Thoracic aorta (tissue), 2 donors: ENCODE results near the gene C1QTNF7. TPM values are rescaled to one million over a fixed set of nuclear protein-coding genes. Genes with fewer than 3 reads are reported as not detected.

Source experiments
- ATAC-seq: fragments of 150-250 bp; one replicate; pipeline ENCODE4 v1.8.0; 2017; ENCODE audit warnings: low read depth; ENCODE audit not compliant: insufficient number of reproducible peaks, low FRiP score
- DNase-seq: peaks from one replicate; pipeline ENCODE4 v3.0.0-alpha.2; 2020; ENCODE audit warnings: low spot score
- H3K27ac ChIP-seq, 2 donors: fragments of 200-600 bp; sonication (generic); 1 replicate in 1 of 2; 2 replicates in 1 of 2; pipeline ENCODE4 v1.5.1; 2016; ENCODE audit warnings: mild to moderate bottlenecking in 2 of 2, moderate library complexity in 2 of 2
- H3K27me3 ChIP-seq: fragments of 200-600 bp; sonication (generic); replicated peaks from 2 replicates; pipeline ENCODE4 v1.6.0; 2016; ENCODE audit warnings: mild to moderate bottlenecking; ENCODE audit not compliant: insufficient read depth
- H3K36me3 ChIP-seq: fragments of 200-600 bp; sonication (generic); one replicate; pipeline ENCODE4 v1.5.1; 2016
- H3K4me1 ChIP-seq, 2 donors: fragments of 200-600 bp; sonication (generic); 1 replicate in 1 of 2; 2 replicates in 1 of 2; pipeline versions ENCODE4 v1.5.1 to v1.6.0; 2016; ENCODE audit warnings: low read depth in 2 of 2, mild to moderate bottlenecking in 1 of 2; ENCODE audit not compliant: control insufficient read depth in 1 of 2
- H3K4me3 ChIP-seq: fragments of 200-600 bp; sonication (generic); 2 replicates; pipeline ENCODE4 v1.5.1; 2016; ENCODE audit warnings: mild to moderate bottlenecking
- H3K9me3 ChIP-seq: fragments of 200-600 bp; sonication (generic); 2 replicates; pipeline ENCODE4 v1.5.1; 2016
- total RNA-seq, 2 donors: library from RNA; depleted of rRNA; stranded (reverse); fragments of >200 nt; gene quantifications; one replicate each; pipeline versions ENCODE4 v1.1.0 to v1.2.3, GENCODE V29; 2016
- TF ChIP-seq, protein P1 (sequence below): fragments of 200-600 bp; sonication (generic); IDR thresholded peaks from one replicate; pipeline ENCODE4 v1.5.1; 2019; ENCODE audit warnings: antibody characterized with exemption

C1QTNF7 gene
- total RNA-seq, 2 donors from 2014 or later, result 18.2 to 24.0 TPM

DNA sequence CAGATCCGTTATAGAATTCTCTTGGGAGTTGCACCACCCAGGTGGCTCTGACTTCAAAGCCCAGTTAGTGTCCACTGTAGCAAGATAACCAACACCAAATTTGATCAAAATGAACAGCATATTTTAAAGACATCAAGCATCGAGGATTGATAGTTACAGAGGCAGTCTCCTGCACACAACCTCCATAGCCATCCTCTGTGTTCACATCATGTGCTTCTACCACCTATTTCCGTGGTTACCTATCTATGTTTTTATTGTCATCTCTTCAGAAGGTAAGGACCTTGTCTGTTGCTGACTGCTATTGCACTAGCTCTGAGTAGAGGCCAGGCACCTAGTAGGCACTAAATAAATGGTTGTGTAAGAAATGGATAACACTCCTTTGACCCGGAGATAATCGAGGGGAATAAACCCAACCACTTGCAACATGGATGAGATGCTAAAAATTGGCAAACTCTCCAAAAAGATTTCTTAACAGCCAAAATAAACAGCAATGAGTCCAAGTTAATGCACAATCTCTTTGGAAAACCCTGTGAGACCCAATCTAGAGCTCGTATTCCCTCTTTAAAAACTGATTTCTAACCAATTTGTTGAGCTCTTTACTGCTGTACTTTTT, 14.7 kb upstream of the C1QTNF7 start:
- H3K27me3 ChIP-seq, result no peaks in the 10 kb centered on the region
- H3K4me3 ChIP-seq, result no peak overlapping the region
- peaks cover 57 to 82% of the 10 kb centered on the region in 2 donors for H3K4me1 ChIP-seq
- H3K9me3 ChIP-seq, result no peaks in the 10 kb centered on the region
- H3K36me3 ChIP-seq, result no peaks in the 10 kb centered on the region
- H3K27ac ChIP-seq, result peak overlapping the region; percentile 49 to 78
- DNase-seq (no peak), ATAC-seq (no peak)
- TF ChIP-seq, protein P1, sequence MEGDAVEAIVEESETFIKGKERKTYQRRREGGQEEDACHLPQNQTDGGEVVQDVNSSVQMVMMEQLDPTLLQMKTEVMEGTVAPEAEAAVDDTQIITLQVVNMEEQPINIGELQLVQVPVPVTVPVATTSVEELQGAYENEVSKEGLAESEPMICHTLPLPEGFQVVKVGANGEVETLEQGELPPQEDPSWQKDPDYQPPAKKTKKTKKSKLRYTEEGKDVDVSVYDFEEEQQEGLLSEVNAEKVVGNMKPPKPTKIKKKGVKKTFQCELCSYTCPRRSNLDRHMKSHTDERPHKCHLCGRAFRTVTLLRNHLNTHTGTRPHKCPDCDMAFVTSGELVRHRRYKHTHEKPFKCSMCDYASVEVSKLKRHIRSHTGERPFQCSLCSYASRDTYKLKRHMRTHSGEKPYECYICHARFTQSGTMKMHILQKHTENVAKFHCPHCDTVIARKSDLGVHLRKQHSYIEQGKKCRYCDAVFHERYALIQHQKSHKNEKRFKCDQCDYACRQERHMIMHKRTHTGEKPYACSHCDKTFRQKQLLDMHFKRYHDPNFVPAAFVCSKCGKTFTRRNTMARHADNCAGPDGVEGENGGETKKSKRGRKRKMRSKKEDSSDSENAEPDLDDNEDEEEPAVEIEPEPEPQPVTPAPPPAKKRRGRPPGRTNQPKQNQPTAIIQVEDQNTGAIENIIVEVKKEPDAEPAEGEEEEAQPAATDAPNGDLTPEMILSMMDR, result no peak

DNA sequence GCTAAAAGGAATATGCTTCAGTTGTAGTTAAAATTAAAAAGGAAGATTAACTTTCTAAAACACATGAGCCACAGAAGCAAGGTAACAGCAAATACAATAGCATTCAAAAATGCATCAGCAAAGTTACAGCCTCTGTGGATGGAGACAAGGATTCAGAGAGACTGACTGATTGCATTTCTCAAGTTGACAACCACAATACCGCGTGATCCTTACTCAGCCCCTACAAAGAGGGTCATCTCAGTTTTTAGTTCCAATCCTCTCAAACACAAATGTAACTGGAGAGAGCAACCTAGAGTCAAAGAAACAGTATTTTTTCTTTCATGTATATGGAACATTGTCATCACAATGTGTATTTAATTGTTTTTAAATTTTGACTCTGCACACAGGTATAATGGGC, 14.2 kb upstream of the C1QTNF7 start:
- no peaks in the 10 kb centered on the region for H3K9me3 ChIP-seq
- H3K27ac ChIP-seq, result peak overlapping the region; percentile 49 to 78
- H3K36me3 ChIP-seq, result no peaks in the 10 kb centered on the region
- no peaks in the 10 kb centered on the region for H3K27me3 ChIP-seq
- ATAC-seq (no peak), DNase-seq (no peak)
- TF ChIP-seq, protein P1, result no peak
- H3K4me3 ChIP-seq, result no peak overlapping the region
- H3K4me1 ChIP-seq, result peaks cover 61 to 88% of the 10 kb centered on the region in 2 donors

- ATAC-seq (peak; percentile 86), DNase-seq (no peak)
- H3K4me1 ChIP-seq, result peaks cover 67 to 95% of the 10 kb centered on the region in 2 donors
- no peaks in the 10 kb centered on the region for H3K27me3 ChIP-seq
- peak overlapping the region; percentile 48 for H3K4me3 ChIP-seq
- TF ChIP-seq, protein P1, result no peak
- no peaks in the 10 kb centered on the region for H3K36me3 ChIP-seq
- H3K9me3 ChIP-seq, result no peaks in the 10 kb centered on the region
- peak overlapping the region; percentile 78 to 79 for H3K27ac ChIP-seq
Observed at GRCh38 chr4:15414551-15415091, 13.2 kb upstream of the C1QTNF7 start.

DNA sequence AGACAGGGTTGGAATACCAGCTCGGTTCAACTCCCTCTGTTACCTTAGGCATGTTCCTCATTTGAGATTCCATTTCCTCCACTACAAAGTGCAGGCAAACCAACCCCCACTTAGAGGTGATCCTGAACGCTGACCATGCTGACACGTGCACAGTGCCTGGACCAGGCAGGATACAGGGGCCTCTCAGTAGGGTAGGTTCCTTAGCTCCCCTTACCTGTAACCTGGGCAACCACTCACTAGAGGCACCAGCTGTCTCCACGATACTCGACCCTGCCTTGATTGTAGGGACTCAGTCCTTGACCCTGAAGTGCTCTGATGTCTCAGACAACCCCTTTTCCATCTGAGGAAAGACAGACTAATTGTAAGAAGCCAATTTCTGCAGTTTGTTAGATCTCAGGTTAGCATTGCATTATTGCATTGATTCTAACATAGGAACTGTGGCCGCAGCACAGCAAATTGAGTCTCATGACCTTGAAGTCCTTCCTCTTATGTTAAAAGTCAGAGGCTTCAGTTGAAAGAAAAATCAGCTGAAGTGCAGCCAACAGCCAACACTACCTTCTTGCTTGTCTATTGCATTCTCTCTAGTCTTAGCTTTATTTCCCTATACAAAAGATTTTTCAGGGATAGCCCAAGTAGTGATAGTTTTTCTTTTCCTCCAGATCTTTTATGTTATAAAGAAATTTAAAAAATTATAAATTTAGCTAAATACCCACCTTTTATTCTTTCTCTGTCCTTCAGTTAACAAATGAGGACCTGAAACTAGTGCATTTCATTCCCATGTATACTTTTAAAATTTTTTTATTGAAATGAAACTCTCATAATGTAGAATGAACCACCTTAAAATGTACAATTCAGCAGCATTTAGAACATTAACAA, 11.2 kb upstream of the C1QTNF7 start:
- H3K36me3 ChIP-seq, result no peaks in the 10 kb centered on the region
- peak overlapping the region; percentile 80 to 85 for H3K27ac ChIP-seq
- DNase-seq, result no peak
- no peaks in the 10 kb centered on the region for H3K9me3 ChIP-seq
- ATAC-seq, result no peak
- H3K4me1 ChIP-seq, result peaks cover 66 to 95% of the 10 kb centered on the region in 2 donors
- no peaks in the 10 kb centered on the region for H3K27me3 ChIP-seq
- TF ChIP-seq, protein P1, result no peak
- H3K4me3 ChIP-seq, result no peak overlapping the region

GRCh38 chr4:15417233-15417660, 10.6 kb upstream of the C1QTNF7 start:
- no peak for DNase-seq
- TF ChIP-seq, protein P1, result no peak
- peaks cover 65 to 95% of the 10 kb centered on the region in 2 donors for H3K4me1 ChIP-seq
- H3K4me3 ChIP-seq, result no peak overlapping the region
- no peaks in the 10 kb centered on the region for H3K27me3 ChIP-seq
- peak overlapping the region; percentile 80 to 85 for H3K27ac ChIP-seq
- no peaks in the 10 kb centered on the region for H3K9me3 ChIP-seq
- ATAC-seq, result no peak
- no peaks in the 10 kb centered on the region for H3K36me3 ChIP-seq
